Measurements from ENCODE around the gene MTMR12. TPM values are rescaled to one million over a fixed set of nuclear protein-coding genes. Genes with fewer than 3 reads are reported as not detected.
A peak's percentile ranks its signal among the peaks of the same experiment; 100 is the strongest.

The MTMR12 gene
- total and polyA plus RNA-seq, 2 of the 4 experiments (the other 2 are of a cell fraction) = 11.1 to 21.3 TPM

GRCh38 chr5:32274548-32275395 is 38.0 kb downstream of the MTMR12 start:
- ATAC-seq (ENCODE audit: low read depth) (peak; percentile 48), DNase-seq (peak; percentile 72)
- no peak for TF ChIP-seq SMC3 (IDR thresholded peaks at IDR 0.05; ENCODE audit: low read depth, low read length)
- 0 out of 2 replicates have a peak, but pooled peaks have one; percentile 31 for TF ChIP-seq BHLHE40 (IDR thresholded peaks at IDR 0.05; ENCODE audit: low read depth, low read length)
- CTCF ChIA-PET = no interaction called here
- in situ Hi-C loops (cut with MboI; ENCODE audit: low sequenced_read_pairs) = no loop called here
- peak overlapping the region; percentile 28 for H3K4me2 ChIP-seq (ENCODE audit: low read depth, low read length)
- dilution Hi-C loops (cut with HindIII; ENCODE audit: low sequenced_read_pairs, unreplicated experiment) = no loop called here
- H3K27ac ChIP-seq (ENCODE audit: insufficient read depth, low read length) = peak overlapping the region; percentile 71
- H4K20me1 ChIP-seq (ENCODE audit: insufficient read depth, low read length) = no peaks in the 10 kb centered on the region
- intact Hi-C loops (cut with micrococcal nuclease) = no loop called here
- no peak overlapping the region for H4K91ac ChIP-seq (ENCODE audit: insufficient read depth, low read depth, low read length)
- H2BK5ac ChIP-seq (ENCODE audit: low read depth, low read length, poor library complexity, severe bottlenecking) = peak overlapping the region; percentile 65
- no peak overlapping the region; the same call in 1 of the 2 replicates for H3K23ac ChIP-seq (ENCODE audit: low read depth, low read length)
- H2BK15ac ChIP-seq (ENCODE audit: low read depth, low read length) = peak overlapping the region; percentile 10; the same call in 1 of the 3 replicates
- no TSS peak for BruUV-seq (replicated peaks)
- H3K4me1 ChIP-seq (ENCODE audit: control insufficient read depth, insufficient read depth, low read length) = peaks cover 15% of the 10 kb centered on the region
- no peak overlapping the region for H3K9ac ChIP-seq (ENCODE audit: low read depth, low read length)
- peak overlapping the region; percentile 81; the same call in 1 of the 2 replicates for H3K14ac ChIP-seq (replicated peaks; ENCODE audit: low read depth, low read length)
- no peak overlapping the region for H2AK9ac ChIP-seq (replicated peaks; ENCODE audit: low read depth, low read length, poor library complexity)
- peak overlapping the region; percentile 48; the same call in 1 of the 2 replicates for H2BK120ac ChIP-seq (ENCODE audit: low read depth, low read length)
- H3K4me3 ChIP-seq (ENCODE audit: insufficient read depth, low read depth, low read length) = no peak overlapping the region
- H4K8ac ChIP-seq (ENCODE audit: low read depth in 2 of 2, low read length in 2 of 2) = peak overlapping the region; percentile 13 to 32; a peak in 3 of 4 replicates
- no CpG with 5 or more reads among the region's 11 CpGs for WGBS, 2 experiments (ENCODE audit: extremely low coverage in 2 of 2, insufficient read length in 1 of 2)
- H3K27me3 ChIP-seq (ENCODE audit: control insufficient read depth, insufficient read depth, low read length) = no peaks in the 10 kb centered on the region
- peaks cover 32 to 33% of the 10 kb centered on the region in 2 experiments for H3K79me1 ChIP-seq (ENCODE audit: low read depth in 1 of 2, low read length in 2 of 2)
- H3K4ac ChIP-seq (ENCODE audit: low read depth, low read length) = 0 out of 2 replicates have a peak overlapping the region, but pooled peaks have one; percentile 14
- peaks cover 11% of the 10 kb centered on the region for H3K9me1 ChIP-seq (ENCODE audit: insufficient read depth, low read length)
- H3K56ac ChIP-seq (ENCODE audit: extremely low read depth, insufficient read depth, low read length) = no peak overlapping the region; the same call in 1 of the 2 replicates
- 0 out of 2 replicates have a peak overlapping the region, but pooled peaks have one; percentile 4 for H4K5ac ChIP-seq (ENCODE audit: low read depth, low read length)
- no peak overlapping the region; the same call in 1 of the 2 replicates for H3K18ac ChIP-seq (ENCODE audit: low read depth, low read length)
- H3K9me3 ChIP-seq (ENCODE audit: control insufficient read depth, insufficient read depth, low read length) = no peaks in the 10 kb centered on the region
- POLR2A ChIA-PET (ENCODE audit: unreplicated experiment) = no interaction called here
- H3K36me3 ChIP-seq (ENCODE audit: control insufficient read depth, insufficient read depth, low read length) = peaks cover 13% of the 10 kb centered on the region
- H2AK5ac ChIP-seq (ENCODE audit: low read depth, low read length) = no peak overlapping the region
- no peak overlapping the region for H2BK20ac ChIP-seq (ENCODE audit: low read depth, low read length)
- H2AFZ ChIP-seq (replicated peaks; ENCODE audit: low read length, poor library complexity) = peak overlapping the region; percentile 75

Data from IMR-90 (cell line).